ENCODE measurements around the gene STK17A.
A peak's percentile ranks its signal among the peaks of the same experiment; 100 is the strongest.

The STK17A gene

GRCh38 chr7:43647339-43647672 lies 64.4 kb downstream of the STK17A start:
- no peak for TF ChIP-seq ZFP30 (CRISPR knock-in tag; IDR thresholded peaks at IDR 0.05)
- no peak for TF ChIP-seq POU6F1 (CRISPR knock-in tag; IDR thresholded peaks at IDR 0.05; ENCODE audit: borderline replicate concordance, low read depth)
- TF ChIP-seq PPARA (CRISPR knock-in tag; IDR thresholded peaks at IDR 0.05; ENCODE audit: borderline replicate concordance) = no peak
- no peak for TF ChIP-seq ISL1 (CRISPR knock-in tag; IDR thresholded peaks at IDR 0.05)
- no peak for TF ChIP-seq TCF4 (CRISPR knock-in tag; IDR thresholded peaks at IDR 0.05; ENCODE audit: borderline replicate concordance)
- 0 out of 2 replicates have a peak, but pooled peaks have one; percentile 39 for TF ChIP-seq GLIS3 (CRISPR knock-in tag; IDR thresholded peaks at IDR 0.05)
- TF ChIP-seq BACH2 (CRISPR knock-in tag; IDR thresholded peaks at IDR 0.05; ENCODE audit: borderline replicate concordance) = no peak
- TF ChIP-seq OSR1 (CRISPR knock-in tag; IDR thresholded peaks at IDR 0.05) = no peak
- TF ChIP-seq ZNF8 (CRISPR knock-in tag; IDR thresholded peaks at IDR 0.05) = no peak
- no peak for TF ChIP-seq CSDC2 (CRISPR knock-in tag; IDR thresholded peaks at IDR 0.05)
- no peak for TF ChIP-seq ZNF70 (CRISPR knock-in tag; IDR thresholded peaks at IDR 0.05)
- no peak for TF ChIP-seq CSRNP3 (CRISPR knock-in tag; IDR thresholded peaks at IDR 0.05)
- 0 out of 2 replicates have a peak, but pooled peaks have one; percentile 41 for TF ChIP-seq ZNF565 (CRISPR knock-in tag; conservative IDR thresholded peaks at IDR 0.05; ENCODE audit: low read depth)
- TF ChIP-seq PATZ1 (CRISPR knock-in tag; IDR thresholded peaks at IDR 0.05; ENCODE audit: borderline replicate concordance) = no peak
- no peak for TF ChIP-seq ZC3H10 (CRISPR knock-in tag; IDR thresholded peaks at IDR 0.05)
- no peak for TF ChIP-seq SNAI2 (CRISPR knock-in tag; IDR thresholded peaks at IDR 0.05)
- TF ChIP-seq ARNTL (CRISPR knock-in tag; IDR thresholded peaks at IDR 0.05; ENCODE audit: borderline replicate concordance, low read depth) = 0 out of 2 replicates have a peak, but pooled peaks have one; percentile 36
- TF ChIP-seq CREB5 (CRISPR knock-in tag; IDR thresholded peaks at IDR 0.05; ENCODE audit: low read depth) = no peak

GRCh38 chr7:43647673-43648472 lies 65.0 kb downstream of the STK17A start:
- peak; percentile 75 for ATAC-seq
- TF ChIP-seq ZFP3 (CRISPR knock-in tag; IDR thresholded peaks at IDR 0.05) = peak; percentile 71
- TF ChIP-seq TCF4 (CRISPR knock-in tag; IDR thresholded peaks at IDR 0.05; ENCODE audit: borderline replicate concordance) = no peak; the same call in none of the 2 replicates
- TF ChIP-seq PATZ1 (CRISPR knock-in tag; IDR thresholded peaks at IDR 0.05; ENCODE audit: borderline replicate concordance) = peak; percentile 86; the same call in 1 of the 2 replicates
- peak; percentile 96 for TF ChIP-seq TOX (CRISPR knock-in tag; IDR thresholded peaks at IDR 0.05; ENCODE audit: borderline replicate concordance)
- 0 out of 2 replicates have a peak, but pooled peaks have one; percentile 24 for TF ChIP-seq ZNF565 (CRISPR knock-in tag; conservative IDR thresholded peaks at IDR 0.05; ENCODE audit: low read depth)
- 0 out of 2 replicates have a peak, but pooled peaks have one; percentile 11 for TF ChIP-seq TSHZ2 (CRISPR knock-in tag; IDR thresholded peaks at IDR 0.05)
- peak; percentile 93; the same call in 1 of the 2 replicates for TF ChIP-seq POU6F1 (CRISPR knock-in tag; IDR thresholded peaks at IDR 0.05; ENCODE audit: borderline replicate concordance, low read depth)
- peak; percentile 92 for TF ChIP-seq RARB (CRISPR knock-in tag; IDR thresholded peaks at IDR 0.05)
- TF ChIP-seq PPARA (CRISPR knock-in tag; IDR thresholded peaks at IDR 0.05; ENCODE audit: borderline replicate concordance) = no peak
- TF ChIP-seq OSR1 (CRISPR knock-in tag; IDR thresholded peaks at IDR 0.05) = 0 out of 2 replicates have a peak, but pooled peaks have one; percentile 51
- peak; percentile 98 for TF ChIP-seq CREB5 (CRISPR knock-in tag; IDR thresholded peaks at IDR 0.05; ENCODE audit: low read depth)
- TF ChIP-seq BACH2 (CRISPR knock-in tag; IDR thresholded peaks at IDR 0.05; ENCODE audit: borderline replicate concordance) = no peak

More at GRCh38 chr7:43647339-43647672, 64.4 kb downstream of the STK17A start:
- peak; percentile 42 for ATAC-seq

All from SK-N-SH treated with all-trans-retinoic acid at 6 μM for 48 hours (cell line).